SU-DHL-6 (cell line): ENCODE results near the gene ID2.

Experiments used
- EZH2phosphoT487 ChIP-seq: fragments of 200-600 bp; sonication (generic), shearing (Covaris generic); conservative IDR thresholded peaks from 2 replicates; pipeline ENCODE4 v1.6.1; 2018; ENCODE audit warnings: mild to moderate bottlenecking, antibody characterized with exemption, low read length, moderate library complexity, mixed read lengths
- TF ChIP-seq, protein P1 (sequence below): fragments of 200-600 bp; sonication (generic); IDR thresholded peaks from one replicate; pipeline ENCODE4 v1.5.1; 2017; ENCODE audit warnings: antibody characterized with exemption, mild to moderate bottlenecking, low read length, moderate library complexity; ENCODE audit not compliant: insufficient read depth, poor library complexity, severe bottlenecking

DNA sequence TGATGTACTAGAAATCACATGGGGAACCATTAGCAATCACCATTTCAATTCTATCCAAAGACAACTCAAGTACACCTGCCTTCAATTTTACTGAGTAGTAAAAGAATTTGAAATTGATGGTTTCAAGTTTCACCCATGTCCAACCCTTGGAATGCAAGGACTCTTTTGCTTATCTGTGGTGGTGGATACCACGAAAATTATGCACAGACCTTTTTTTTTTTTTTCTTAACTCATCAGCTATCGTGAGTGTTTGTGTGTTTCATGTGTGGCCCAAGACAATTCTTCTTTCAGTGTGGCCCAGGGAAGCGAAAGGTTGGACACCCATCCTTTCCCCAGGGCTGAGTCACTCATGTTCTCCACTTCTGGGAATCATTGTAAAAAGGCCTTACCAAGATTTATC, 23.1 kb downstream of the ID2 start:
- TF ChIP-seq, protein P1, sequence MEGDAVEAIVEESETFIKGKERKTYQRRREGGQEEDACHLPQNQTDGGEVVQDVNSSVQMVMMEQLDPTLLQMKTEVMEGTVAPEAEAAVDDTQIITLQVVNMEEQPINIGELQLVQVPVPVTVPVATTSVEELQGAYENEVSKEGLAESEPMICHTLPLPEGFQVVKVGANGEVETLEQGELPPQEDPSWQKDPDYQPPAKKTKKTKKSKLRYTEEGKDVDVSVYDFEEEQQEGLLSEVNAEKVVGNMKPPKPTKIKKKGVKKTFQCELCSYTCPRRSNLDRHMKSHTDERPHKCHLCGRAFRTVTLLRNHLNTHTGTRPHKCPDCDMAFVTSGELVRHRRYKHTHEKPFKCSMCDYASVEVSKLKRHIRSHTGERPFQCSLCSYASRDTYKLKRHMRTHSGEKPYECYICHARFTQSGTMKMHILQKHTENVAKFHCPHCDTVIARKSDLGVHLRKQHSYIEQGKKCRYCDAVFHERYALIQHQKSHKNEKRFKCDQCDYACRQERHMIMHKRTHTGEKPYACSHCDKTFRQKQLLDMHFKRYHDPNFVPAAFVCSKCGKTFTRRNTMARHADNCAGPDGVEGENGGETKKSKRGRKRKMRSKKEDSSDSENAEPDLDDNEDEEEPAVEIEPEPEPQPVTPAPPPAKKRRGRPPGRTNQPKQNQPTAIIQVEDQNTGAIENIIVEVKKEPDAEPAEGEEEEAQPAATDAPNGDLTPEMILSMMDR: no peak
- TF ChIP-seq EZH2phosphoT487: no peak
